ENCODE data around the gene PLPPR4. TPM values are rescaled to one million over a fixed set of nuclear protein-coding genes. Genes with fewer than 3 reads are reported as not detected.

Gene PLPPR4
- total and polyA plus RNA-seq, 2 of the 4 experiments (the other 2 are of a cell fraction) = 4.5 to 7.0 TPM

GRCh38 chr1:99327357-99327756 is 63.1 kb downstream of the PLPPR4 start:
- Histone ChIP-seq H4K5ac (ENCODE audit: low read depth, low read length) (no peak overlapping the region), H3K18ac (ENCODE audit: low read depth, low read length) (no peak overlapping the region), H3K4me2 (ENCODE audit: low read depth, low read length) (no peak overlapping the region), H2AK9ac (replicated peaks; ENCODE audit: low read depth, low read length, poor library complexity) (no peak overlapping the region), H3K4me3 (ENCODE audit: insufficient read depth, low read depth, low read length) (no peak overlapping the region), H3K14ac (replicated peaks; ENCODE audit: low read depth, low read length) (no peak overlapping the region), H3K4me1 (ENCODE audit: control insufficient read depth, insufficient read depth, low read length) (no peaks in the 10 kb centered on the region), H4K20me1 (ENCODE audit: insufficient read depth, low read length) (no peaks in the 10 kb centered on the region), H2AFZ (replicated peaks; ENCODE audit: low read length, poor library complexity) (no peak overlapping the region), H2AK5ac (ENCODE audit: low read depth, low read length) (no peak overlapping the region), H2BK20ac (ENCODE audit: low read depth, low read length) (no peak overlapping the region), H3K9ac (ENCODE audit: low read depth, low read length) (no peak overlapping the region), H4K8ac (ENCODE audit: low read depth in 2 of 2, low read length in 2 of 2) (no peak overlapping the region), H3K27me3 (ENCODE audit: control insufficient read depth, insufficient read depth, low read length) (no peaks in the 10 kb centered on the region; the same call in none of the 2 replicates), H3K9me1 (ENCODE audit: insufficient read depth, low read length) (no peaks in the 10 kb centered on the region), H2BK15ac (ENCODE audit: low read depth, low read length) (no peak overlapping the region), H3K23ac (ENCODE audit: low read depth, low read length) (no peak overlapping the region), H3K9me3 (ENCODE audit: control insufficient read depth, insufficient read depth, low read length) (no peaks in the 10 kb centered on the region), H3K79me1 (ENCODE audit: low read depth in 1 of 2, low read length in 2 of 2) (no peaks in the 10 kb centered on the region), H3K56ac (ENCODE audit: extremely low read depth, insufficient read depth, low read length) (no peak overlapping the region), H4K91ac (ENCODE audit: insufficient read depth, low read depth, low read length) (no peak overlapping the region), H2BK5ac (ENCODE audit: low read depth, low read length, poor library complexity, severe bottlenecking) (no peak overlapping the region), H2BK120ac (ENCODE audit: low read depth, low read length) (no peak overlapping the region), H3K27ac (ENCODE audit: insufficient read depth, low read length) (no peak overlapping the region), H3K4ac (ENCODE audit: low read depth, low read length) (no peak overlapping the region), H3K36me3 (ENCODE audit: control insufficient read depth, insufficient read depth, low read length) (no peaks in the 10 kb centered on the region)
- no peak for TF ChIP-seq RAD21 (IDR thresholded peaks at IDR 0.05; ENCODE audit: low read length)
- TF ChIP-seq CHD1 (IDR thresholded peaks at IDR 0.05; ENCODE audit: low read depth, low read length) = no peak
- TF ChIP-seq MXI1 (IDR thresholded peaks at IDR 0.05; ENCODE audit: borderline replicate concordance, low read depth, low read length) = no peak
- no peak for TF ChIP-seq NFE2L2 (IDR thresholded peaks at IDR 0.05; ENCODE audit: low read depth, low read length)
- TF ChIP-seq MAFK (IDR thresholded peaks at IDR 0.05; ENCODE audit: low read depth, low read length) = no peak
- TF ChIP-seq USF2 (IDR thresholded peaks at IDR 0.05; ENCODE audit: low read depth, low read length) = no peak
- TF ChIP-seq SMC3 (IDR thresholded peaks at IDR 0.05; ENCODE audit: low read depth, low read length) = no peak
- TF ChIP-seq CEBPB (IDR thresholded peaks at IDR 0.05; ENCODE audit: low read depth, low read length) = no peak
- no peak for TF ChIP-seq MAZ (IDR thresholded peaks at IDR 0.05; ENCODE audit: borderline replicate concordance, low read depth, low read length)
- TF ChIP-seq BHLHE40 (IDR thresholded peaks at IDR 0.05; ENCODE audit: low read depth, low read length) = no peak
- no peak for TF ChIP-seq POLR2A (IDR thresholded peaks at IDR 0.05; ENCODE audit: low read depth, low read length)
- no peak for TF ChIP-seq RFX5 (IDR thresholded peaks at IDR 0.05; ENCODE audit: low read depth, low read length)
- TF ChIP-seq ELK1 (IDR thresholded peaks at IDR 0.05; ENCODE audit: borderline replicate concordance, low read depth, low read length) = no peak
- TF ChIP-seq CTCF (conservative IDR thresholded peaks at IDR 0.05; ENCODE audit: low read depth, low read length) = no peak
- no peak for TF ChIP-seq RCOR1 (IDR thresholded peaks at IDR 0.05; ENCODE audit: insufficient replicate concordance, low read length)
- TF ChIP-seq FOS (IDR thresholded peaks at IDR 0.05; ENCODE audit: low read depth, low read length) = no peak
- DNase-seq (no peak), ATAC-seq (ENCODE audit: low read depth) (no peak)
- ChIA-PET CTCF (interaction anchor here (0.6 kb wide), 1 partner anchor 360 kb away, joined by 3 read pairs; no protein-coding TSS in a partner anchor), POLR2A (ENCODE audit: unreplicated experiment) (no interaction called here)
- dilution Hi-C loops (cut with HindIII; ENCODE audit: low sequenced_read_pairs, unreplicated experiment) = no loop called here
- intact Hi-C loops (cut with micrococcal nuclease) = no loop called here
- BruUV-seq (replicated peaks) = no TSS peak
- no CpG with 5 or more reads among the region's 3 CpGs for WGBS, 2 experiments (ENCODE audit: extremely low coverage in 2 of 2, insufficient read length in 1 of 2)
- in situ Hi-C loops (cut with MboI; ENCODE audit: low sequenced_read_pairs) = no loop called here

All from IMR-90 (cell line).